GM19351 (cell line): Measurements from ENCODE around the gene SPTBN1.

Experiments used
- ATAC-seq: cut with Tn5 transposase; IDR thresholded peaks from one replicate; pipeline ENCODE4 v1.9.1; 2021; ENCODE audit warnings: mild to moderate bottlenecking, moderate library complexity; ENCODE audit not compliant: unreplicated experiment

SPTBN1 gene

DNA sequence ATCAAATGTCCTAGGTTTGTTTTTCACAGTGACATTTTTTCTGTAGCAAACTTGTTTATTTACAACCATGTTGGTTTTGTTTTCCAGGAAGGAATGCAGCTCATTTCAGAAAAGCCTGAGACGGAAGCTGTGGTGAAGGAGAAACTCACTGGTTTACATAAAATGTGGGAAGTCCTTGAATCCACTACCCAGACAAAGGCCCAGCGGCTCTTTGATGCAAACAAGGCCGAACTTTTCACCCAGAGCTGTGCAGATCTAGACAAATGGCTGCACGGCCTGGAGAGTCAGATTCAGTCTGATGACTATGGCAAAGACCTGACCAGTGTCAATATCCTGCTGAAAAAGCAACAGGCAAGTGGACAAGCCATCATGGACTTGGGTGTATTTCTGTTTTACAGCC is 188.1 kb downstream of the SPTBN1 start:
- no peak for ATAC-seq

DNA sequence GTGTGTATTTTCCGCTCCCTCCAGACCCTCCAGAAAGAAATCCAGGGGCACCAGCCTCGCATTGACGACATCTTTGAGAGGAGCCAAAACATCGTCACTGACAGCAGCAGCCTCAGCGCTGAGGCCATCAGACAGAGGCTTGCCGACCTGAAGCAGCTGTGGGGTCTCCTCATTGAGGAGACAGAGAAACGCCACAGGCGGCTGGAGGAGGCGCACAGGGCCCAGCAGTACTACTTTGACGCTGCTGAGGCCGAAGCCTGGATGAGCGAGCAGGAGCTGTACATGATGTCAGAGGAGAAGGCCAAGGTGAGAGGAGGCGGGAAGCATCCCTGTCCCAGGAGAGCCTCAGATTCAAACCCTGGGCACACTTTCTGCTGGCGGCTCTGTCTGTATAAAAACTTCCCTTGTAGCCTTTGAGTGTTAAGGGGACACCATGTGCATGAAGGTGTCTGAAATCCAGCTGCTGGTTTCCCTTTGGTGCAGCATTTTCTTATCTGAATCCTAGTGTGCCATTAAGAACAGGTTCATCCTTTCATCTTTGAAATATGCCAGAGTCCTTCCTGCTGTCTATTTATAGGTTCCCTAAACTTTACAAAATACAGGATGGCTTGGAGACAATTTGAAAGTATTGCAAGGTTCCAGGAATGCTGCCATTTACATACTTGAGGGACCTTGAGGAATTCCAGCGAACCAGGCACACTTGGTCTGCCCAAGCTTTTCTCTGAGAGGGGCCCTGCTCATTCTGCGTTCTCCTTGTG is 190.2 kb downstream of the SPTBN1 start:
- no peak for ATAC-seq

DNA sequence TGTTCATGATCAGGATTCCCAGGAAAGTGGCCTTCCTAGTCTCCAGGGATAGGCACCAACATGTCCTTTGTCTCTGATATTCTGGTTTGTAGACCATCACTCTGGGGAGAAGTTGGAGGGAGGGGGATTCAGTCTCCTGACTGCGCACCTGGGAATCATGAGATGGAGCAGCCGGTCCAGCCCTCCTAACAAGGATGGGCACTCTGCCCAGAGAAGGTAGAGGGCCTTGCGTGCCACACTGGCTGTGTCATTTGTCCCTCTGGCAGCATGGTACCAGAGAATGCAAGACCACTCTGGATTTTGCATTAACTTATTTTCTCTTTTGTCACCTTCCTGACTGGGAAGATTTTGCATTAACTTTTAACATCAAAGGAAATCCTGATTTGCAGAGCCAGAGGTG is 192.1 kb downstream of the SPTBN1 start:
- ATAC-seq: no peak

DNA sequence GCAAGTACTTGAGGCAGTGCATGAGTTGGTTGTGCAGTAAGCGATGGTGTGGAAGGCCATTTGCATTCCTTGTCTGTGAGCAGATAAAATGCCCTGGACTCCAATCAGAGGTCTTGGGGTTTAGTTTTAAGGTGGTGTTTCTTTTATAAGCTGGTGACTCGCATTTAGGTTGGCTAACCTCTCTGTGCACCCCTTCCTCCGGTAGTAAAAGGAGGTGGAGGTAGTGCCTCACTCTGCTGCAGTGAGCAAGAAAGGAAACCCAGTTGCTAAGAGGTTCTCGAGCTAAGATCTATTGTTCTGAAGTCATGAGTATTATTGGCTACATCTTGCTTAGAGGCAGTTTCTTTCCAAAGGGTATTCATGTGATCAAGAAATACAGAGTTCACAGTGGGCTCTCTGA is 193.1 kb downstream of the SPTBN1 start:
- ATAC-seq: no peak

DNA sequence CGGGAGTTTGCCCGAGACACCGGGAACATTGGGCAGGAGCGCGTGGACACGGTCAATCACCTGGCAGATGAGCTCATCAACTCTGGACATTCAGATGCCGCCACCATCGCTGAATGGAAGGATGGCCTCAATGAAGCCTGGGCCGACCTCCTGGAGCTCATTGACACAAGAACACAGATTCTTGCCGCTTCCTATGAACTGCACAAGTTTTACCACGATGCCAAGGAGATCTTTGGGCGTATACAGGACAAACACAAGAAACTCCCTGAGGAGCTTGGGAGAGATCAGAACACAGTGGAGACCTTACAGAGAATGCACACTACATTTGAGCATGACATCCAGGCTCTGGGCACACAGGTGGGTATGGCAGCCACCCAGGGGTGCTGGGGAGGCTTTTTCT is 193.5 kb downstream of the SPTBN1 start:
- no peak for ATAC-seq

DNA sequence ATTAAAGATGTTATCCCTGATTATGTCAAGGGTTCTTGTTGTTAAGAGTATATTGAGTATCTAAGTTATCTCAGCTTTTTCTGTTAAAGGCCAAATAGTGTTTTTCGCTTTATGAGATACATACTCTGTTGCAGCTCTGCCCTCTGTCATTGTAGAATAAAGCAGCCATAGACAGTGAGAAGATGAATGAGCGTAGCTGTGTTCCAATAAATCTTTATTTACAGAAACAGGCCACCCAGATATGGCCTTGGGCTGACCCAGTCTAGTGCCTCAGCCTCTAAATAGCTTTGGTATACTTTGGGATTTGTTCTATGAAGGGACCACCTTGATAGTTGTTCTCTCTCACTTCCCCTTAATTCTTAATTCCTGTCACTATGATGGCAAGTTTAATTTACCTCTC is 194.5 kb downstream of the SPTBN1 start:
- no peak for ATAC-seq

DNA sequence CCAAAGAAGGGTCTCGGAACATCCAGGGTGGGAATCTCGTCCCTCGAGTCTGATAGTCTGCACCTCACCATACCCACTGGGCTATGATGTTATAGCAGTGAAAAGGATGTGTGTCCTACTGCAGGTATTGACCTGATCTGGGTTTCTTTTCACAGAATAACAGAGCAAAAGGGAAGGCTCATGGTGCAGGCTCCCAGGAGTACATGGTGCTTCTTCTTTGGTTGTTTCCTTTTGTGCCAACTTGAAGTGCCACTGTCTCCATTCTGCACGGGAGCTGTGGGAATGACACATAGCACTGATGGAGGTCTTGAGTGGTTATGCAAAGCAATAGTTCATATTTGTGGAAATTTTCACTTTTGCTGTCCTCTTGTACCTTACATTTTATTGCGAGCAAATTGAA is 195.2 kb downstream of the SPTBN1 start:
- ATAC-seq: no peak

DNA sequence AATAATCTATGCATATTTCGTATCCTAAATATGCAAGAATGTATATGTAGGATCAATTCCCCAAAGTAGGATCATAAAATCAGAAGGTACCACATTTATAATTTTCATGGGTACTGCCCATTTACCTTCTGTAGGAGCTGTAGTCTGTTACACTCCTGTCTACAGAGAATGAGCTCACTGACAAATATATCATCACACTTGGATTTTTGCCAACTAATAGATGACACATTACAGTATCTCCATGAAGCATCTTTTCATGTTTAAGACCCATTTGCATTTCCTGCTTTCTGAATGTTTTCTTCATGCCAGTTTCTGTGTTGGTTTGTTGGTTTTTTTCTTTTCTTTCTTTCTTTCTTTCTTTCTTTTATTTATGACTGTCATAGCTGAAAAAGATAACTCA is 196.4 kb downstream of the SPTBN1 start:
- peak; percentile 91 for ATAC-seq

DNA sequence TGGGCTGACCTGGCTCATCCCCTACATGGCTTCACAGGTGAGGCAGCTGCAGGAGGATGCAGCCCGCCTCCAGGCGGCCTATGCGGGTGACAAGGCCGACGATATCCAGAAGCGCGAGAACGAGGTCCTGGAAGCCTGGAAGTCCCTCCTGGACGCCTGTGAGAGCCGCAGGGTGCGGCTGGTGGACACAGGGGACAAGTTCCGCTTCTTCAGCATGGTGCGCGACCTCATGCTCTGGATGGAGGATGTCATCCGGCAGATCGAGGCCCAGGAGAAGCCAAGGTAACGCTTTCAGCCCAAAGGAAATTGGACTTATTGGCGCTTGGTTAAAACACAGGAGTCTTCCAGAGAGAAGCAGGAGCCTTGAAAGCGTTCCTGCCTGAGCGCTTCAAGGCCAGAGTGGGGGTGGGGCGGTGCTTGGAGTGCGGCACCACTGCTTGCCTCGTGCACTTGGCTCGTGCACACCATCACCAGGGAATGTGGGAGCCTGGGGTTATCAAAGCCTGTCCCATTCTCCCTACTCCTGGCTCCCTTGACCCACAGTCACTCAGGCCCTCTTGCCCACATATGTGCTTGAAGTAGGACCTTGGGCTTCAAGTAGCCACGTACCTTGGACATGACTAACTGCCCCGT is 197.6 kb downstream of the SPTBN1 start:
- ATAC-seq: no peak

DNA sequence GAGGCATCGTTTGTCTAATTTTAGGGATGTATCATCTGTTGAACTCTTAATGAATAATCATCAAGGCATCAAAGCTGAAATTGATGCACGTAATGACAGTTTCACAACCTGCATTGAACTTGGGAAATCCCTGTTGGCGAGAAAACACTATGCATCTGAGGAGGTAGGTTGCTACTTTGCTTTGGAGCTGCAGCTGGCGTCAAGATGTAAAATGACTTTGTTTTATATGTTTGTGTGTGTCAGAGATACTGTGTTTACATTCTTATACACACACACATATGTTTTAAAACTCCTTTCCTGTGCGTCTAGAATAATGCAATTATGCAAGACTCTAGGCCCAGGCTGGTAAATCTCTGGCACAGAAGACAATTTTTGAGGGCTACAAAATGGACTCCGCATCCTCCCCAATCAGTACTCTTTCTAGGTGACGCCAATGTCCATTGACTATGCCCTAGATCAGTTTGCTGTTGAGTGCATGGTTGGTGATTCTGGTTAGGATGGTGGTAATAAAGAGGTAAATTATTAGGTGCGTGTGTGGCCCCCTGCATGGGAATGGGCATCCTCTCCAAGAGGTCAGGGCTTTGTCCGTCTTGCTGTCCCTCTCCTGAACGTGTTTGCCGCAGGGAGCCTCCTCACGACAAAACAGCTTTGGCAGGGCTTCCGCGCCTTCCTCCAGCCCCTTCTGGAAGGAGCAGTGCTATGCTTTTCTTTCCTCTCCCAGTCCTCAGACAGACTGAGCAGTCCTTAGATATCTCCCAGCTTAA is 199.1 kb downstream of the SPTBN1 start:
- no peak for ATAC-seq

DNA sequence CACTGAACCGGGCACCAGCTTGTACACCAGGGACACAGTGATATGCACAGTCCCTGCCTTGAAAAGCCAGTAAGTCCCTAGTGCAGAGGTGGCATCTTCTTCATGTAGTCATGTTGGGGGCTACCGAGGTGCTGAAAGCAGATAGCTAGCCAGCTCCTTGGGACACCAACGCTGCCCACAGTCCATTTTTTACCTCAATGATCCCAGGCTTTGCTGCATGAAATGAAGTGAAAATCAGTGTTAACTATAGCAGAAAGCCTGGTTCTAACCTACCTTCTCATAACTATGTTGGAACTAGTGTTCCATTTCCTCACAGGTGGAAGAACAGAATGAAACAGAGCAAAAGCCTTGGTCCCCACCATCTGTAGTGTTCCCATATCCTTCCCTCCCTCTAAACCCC is 200.7 kb downstream of the SPTBN1 start:
- ATAC-seq: no peak

DNA sequence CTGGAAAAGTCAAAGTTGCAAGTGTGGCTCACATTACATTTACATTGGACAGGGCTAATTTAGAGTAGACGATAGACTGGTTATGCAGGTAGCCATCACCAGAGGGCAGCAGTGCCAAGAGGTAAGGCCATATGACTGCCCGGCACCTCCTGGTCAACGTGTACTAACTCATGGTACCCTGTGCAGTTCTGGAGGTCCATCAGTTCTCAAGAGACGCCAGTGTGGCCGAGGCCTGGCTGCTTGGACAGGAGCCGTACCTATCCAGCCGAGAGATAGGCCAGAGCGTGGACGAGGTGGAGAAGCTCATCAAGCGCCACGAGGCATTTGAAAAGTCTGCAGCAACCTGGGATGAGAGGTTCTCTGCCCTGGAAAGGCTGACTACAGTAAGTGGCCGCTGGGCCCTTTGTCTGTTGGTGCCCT is 201.5 kb downstream of the SPTBN1 start:
- peak; percentile 74 for ATAC-seq

DNA sequence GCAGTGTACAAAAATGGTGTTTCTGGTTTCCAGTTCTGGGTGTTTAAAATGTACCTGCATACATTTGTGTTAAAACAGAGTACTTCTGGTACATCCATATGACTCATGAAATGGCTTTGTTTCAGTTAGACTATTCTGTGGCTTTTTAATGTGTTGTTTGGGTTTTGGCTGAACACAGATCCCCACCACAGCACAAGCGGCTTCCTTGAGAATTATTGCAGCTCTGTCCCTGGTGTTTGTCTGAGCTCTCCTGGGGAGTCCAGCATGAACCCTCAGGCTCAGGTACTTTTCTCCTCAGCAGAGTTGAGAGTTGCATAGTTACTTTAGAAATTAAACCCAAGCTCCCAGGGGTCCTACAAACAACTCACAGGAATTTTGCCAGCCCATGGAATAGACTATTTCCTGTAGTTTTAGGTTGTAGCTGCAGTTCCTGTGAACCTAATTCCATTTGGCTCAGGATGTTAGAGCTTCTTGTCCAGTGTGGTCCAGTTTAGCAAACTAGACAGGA is 202.5 kb downstream of the SPTBN1 start:
- no peak for ATAC-seq

DNA sequence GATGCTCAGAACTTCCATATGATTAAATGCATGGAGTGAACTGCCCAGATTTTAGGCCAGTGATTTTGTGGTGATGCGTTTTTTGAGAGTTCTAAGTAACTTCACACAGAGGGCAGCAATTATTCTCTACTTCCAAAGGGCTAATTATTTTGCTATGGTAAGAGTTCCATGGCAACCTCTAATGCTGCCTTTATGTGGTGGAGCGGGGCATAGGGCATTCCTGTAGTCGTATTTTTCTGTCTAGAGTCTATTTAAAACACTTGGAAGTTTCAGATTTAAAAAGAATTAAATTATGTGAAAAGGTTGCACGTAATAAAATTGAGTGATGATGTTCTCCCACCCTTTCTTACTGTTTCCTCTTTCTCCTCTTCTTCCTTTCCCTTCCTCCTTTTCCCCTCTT is 203.4 kb downstream of the SPTBN1 start:
- no peak for ATAC-seq

DNA sequence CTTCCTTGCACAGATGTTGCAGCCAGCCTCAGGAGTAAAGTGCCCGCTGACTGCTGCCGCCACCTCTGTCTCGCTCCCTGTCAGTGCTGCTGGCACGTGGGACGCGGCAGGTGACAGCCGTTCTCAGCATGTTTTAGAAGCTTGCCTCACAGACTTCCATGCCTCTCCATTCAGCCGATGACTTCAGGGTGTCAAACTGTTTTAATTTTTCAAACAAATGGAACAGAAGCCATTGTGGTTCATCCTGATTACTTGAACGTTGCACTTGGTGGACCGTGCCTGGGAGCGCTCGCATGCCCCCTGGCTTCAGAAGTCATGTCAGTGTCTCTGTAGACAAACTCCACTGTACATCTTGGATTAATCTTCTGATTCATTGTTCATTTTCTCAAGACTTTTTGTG is 204.6 kb downstream of the SPTBN1 start:
- ATAC-seq: no peak

DNA sequence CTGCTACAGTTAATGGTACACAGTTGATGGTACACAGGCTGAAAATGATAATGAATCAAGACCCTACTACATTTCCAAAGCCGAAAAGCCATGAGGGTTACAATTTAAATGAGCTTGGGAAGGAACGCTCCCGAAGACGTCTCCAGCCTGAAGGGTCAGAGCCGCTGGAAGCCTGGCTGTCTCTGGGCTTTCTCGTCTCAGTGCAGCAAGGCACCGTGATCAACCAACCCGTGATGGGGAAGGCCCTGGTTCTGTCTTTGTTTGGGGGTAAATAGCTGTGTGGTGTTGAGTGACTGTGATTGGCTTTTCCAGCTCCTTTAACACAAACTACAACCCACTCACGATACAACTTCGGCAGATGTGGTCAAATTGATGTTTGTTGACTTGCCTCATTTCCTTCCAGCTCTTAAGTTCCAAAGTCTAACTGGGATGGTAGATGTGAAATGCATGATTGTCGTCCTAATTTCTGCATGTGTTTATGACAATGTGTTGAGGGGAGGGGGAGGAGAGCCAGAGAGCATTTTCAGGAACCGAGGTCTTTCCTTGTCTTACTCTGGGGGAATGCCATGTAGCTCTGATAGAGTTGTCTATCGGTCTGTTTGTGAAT is 207.4 kb downstream of the SPTBN1 start:
- ATAC-seq: no peak

DNA sequence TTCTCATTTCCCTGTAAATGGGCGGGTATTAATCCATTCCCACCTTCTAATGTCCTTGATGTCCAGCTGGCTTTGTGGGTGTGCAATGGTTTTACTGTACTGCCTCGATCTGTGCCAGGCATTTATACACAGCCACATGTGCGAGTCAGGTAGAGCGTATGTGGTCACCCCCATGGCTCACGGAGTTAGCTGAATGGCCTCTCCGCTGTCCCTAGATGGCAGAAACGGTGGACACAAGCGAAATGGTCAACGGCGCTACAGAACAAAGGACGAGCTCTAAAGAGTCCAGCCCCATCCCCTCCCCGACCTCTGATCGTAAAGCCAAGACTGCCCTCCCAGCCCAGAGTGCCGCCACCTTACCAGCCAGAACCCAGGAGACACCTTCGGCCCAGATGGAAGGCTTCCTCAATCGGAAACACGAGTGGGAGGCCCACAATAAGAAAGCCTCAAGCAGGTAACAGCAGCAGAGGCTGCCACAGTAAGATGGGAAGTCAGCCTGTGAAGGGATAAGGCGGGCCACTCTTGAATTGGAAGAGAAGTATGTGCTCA is 208.2 kb downstream of the SPTBN1 start:
- no peak for ATAC-seq

DNA sequence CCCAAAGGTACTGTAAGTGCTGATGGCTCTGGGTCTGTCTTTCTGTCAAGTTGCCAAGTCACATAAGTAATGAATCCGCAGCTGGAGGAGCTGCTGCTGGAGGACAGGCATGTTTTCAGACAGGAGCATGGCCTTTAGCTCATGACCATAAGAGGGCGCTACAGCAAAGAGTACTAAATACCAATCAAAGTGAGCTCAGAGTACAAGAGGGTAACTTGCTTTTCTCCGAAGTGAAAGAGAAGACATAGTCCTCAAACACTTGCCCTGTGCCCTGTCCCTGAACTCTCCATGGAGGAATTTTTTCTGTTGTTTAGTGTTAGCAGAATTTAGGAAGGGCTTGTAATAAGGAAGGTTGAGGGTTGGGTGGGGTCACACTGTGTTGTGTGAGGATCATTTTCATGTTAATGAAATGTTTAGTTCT is 209.3 kb downstream of the SPTBN1 start:
- ATAC-seq: no peak

DNA sequence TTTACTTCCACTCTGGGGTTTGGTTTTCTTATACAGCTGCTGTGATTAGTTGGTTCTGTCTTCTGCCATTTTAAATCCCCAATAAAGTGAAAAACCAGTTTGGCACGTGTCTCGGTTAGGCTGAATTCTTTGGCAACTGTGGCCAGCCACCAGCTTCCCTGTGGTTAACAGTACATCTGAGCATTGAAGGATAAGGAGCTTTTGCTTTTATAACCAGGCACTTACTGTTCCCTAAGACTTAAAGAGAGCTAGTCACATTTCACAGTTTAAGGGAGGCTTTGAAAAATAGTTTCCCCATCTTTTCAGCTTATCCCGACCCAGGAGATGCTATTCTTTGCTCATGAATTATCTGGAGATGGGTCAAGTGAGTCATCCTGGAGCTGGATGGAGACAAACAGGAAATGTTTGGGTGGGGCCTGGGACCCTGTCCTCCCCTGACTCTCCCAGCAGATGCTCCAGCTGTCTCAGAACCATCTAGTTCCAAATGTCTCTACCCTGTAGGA is 210.1 kb downstream of the SPTBN1 start:
- ATAC-seq: no peak

DNA sequence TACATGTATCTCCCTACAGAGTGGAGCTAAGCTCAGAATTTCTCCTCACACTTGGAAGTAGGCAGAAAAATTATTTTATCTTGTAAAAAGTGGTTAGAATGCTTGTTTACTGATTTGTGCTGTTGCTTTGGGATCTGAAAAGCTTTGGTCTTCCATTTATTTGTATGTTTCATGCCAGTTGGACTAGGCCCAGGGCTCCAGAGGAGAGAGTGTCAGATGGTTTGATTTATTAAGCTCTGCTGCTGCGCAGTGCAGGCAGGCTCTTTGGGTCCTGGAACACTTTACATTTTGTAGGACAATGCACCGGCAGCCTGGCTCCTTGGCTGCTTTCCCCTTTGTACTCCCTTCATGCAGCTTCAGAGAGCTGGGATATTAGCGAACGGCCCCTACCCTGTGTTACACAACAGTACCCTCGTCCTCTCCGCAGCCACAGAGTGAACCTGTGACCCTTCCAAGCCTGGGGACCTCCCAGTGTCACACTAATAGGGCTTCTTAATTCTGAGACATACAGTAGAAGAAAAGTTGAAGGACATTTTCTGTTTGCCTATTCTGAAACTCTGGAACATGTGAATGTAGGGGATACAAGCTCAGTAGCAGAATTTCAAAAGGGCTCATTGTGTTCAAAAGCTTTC is 210.6 kb downstream of the SPTBN1 start:
- ATAC-seq: no peak
